GM23248 (cell line): ENCODE measurements around the gene CPED1. TPM values are rescaled to one million over a fixed set of nuclear protein-coding genes. Genes with fewer than 3 reads are reported as not detected.

Source experiments
- DNase-seq: peaks from one replicate; pipeline ENCODE4 v3.0.0-alpha.2; 2015
- H2AFZ ChIP-seq: fragments of 200-600 bp; sonication (generic); 2 replicates; pipeline ENCODE4 v1.6.1; 2016; ENCODE audit warnings: antibody characterized with exemption
- H3F3A ChIP-seq: fragments of 200-600 bp; sonication (generic); 2 replicates; pipeline ENCODE4 v1.6.1; 2016; ENCODE audit warnings: mild to moderate bottlenecking, antibody characterized with exemption, mixed run types; ENCODE audit not compliant: insufficient read depth
- H3K27ac ChIP-seq: fragments of 200-600 bp; sonication (generic); 2 replicates; pipeline ENCODE4 v1.5.1; 2016; ENCODE audit warnings: mild to moderate bottlenecking
- H3K27me3 ChIP-seq: fragments of 200-600 bp; sonication (generic); replicated peaks from 2 replicates; pipeline ENCODE4 v1.6.1; 2016; ENCODE audit warnings: mild to moderate bottlenecking; ENCODE audit not compliant: insufficient read depth
- H3K36me3 ChIP-seq: fragments of 200-600 bp; sonication (generic); 2 replicates; pipeline ENCODE4 v1.6.1; 2016; ENCODE audit warnings: low read depth, mild to moderate bottlenecking
- H3K4me1 ChIP-seq: fragments of 200-600 bp; sonication (generic); 2 replicates; pipeline ENCODE4 v1.6.1; 2016; ENCODE audit warnings: mild to moderate bottlenecking; ENCODE audit not compliant: insufficient read depth
- H3K4me2 ChIP-seq: fragments of 200-600 bp; sonication (generic); one replicate; pipeline ENCODE4 v1.6.1; 2016; ENCODE audit warnings: mild to moderate bottlenecking; ENCODE audit not compliant: unreplicated experiment
- H3K4me3 ChIP-seq: fragments of 200-600 bp; sonication (generic); 2 replicates; pipeline ENCODE4 v1.5.1; 2016; ENCODE audit warnings: mild to moderate bottlenecking
- H3K79me2 ChIP-seq: fragments of 200-600 bp; sonication (generic); 2 replicates; pipeline ENCODE4 v1.6.1; 2016; ENCODE audit warnings: mild to moderate bottlenecking; ENCODE audit not compliant: insufficient read depth
- H3K9ac ChIP-seq: fragments of 200-600 bp; sonication (generic); 2 replicates; pipeline ENCODE4 v1.6.1; 2016; ENCODE audit warnings: mild to moderate bottlenecking
- H3K9me2 ChIP-seq: fragments of 200-600 bp; sonication (generic); 2 replicates; pipeline ENCODE4 v1.6.1; 2016; ENCODE audit warnings: mixed run types, mild to moderate bottlenecking, moderate library complexity; ENCODE audit not compliant: insufficient read depth
- H3K9me3 ChIP-seq: fragments of 200-600 bp; sonication (generic); one replicate; pipeline ENCODE4 v1.6.1; 2017; ENCODE audit warnings: low read depth
- H4K20me1 ChIP-seq: fragments of 200-600 bp; sonication (generic); 2 replicates; pipeline ENCODE4 v1.6.0; 2016; ENCODE audit not compliant: insufficient read depth
- EZH2 ChIP-seq: fragments of 200-600 bp; sonication (generic); IDR thresholded peaks from 2 replicates; pipeline ENCODE4 v1.6.1; 2018; ENCODE audit warnings: antibody characterized with exemption, mild to moderate bottlenecking; ENCODE audit not compliant: insufficient read depth, poor library complexity, severe bottlenecking
- EZH2phosphoT487 ChIP-seq: fragments of 200-600 bp; sonication (generic); IDR thresholded peaks from 2 replicates; pipeline ENCODE4 v1.6.1; 2018; ENCODE audit warnings: antibody characterized with exemption, moderate library complexity, mild to moderate bottlenecking, low read depth; ENCODE audit not compliant: insufficient read depth
- WGBS, 2 experiments: methylation state at CpG; one replicate each; pipeline ENCODE4 v1.1.6; 2015 to 2017; ENCODE audit warnings: low lambda C conversion rate in 2 of 2, low coverage in 1 of 2; ENCODE audit errors: missing lambda C conversion rate in 2 of 2; 5-methylcytosine and 5-hydroxymethylcytosine counted together
- in situ Hi-C: fragments of 300-500 bp; cut with MboI; formaldehyde crosslinking; loops from 2 replicates; pipeline ENCODE4 v1.15.0; 2020
- polyA plus RNA-seq: library from polyadenylated mRNA; unstranded; fragments of >200 nt; fragmentation: Nextera tagmentation; extraction: Ambion mirVana; gene quantifications from 2 replicates; pipeline ENCODE4 v1.2.1, GENCODE V29; 2016
- total RNA-seq: library from RNA; depleted of rRNA; stranded (reverse); fragments of >200 nt; shearing (Covaris generic); gene quantifications from 2 replicates; pipeline ENCODE4 v1.2.3, GENCODE V29; 2014

CPED1 gene
- total and polyA plus RNA-seq, 2 experiments from 2014 or later = 12.4 to 20.2 TPM

GRCh38 chr7:121008816-121009215, 20.3 kb downstream of the CPED1 start:
- Histone ChIP-seq H3K27ac (no peak overlapping the region), H3K27me3 (no peaks in the 10 kb centered on the region), H3K9ac (no peak overlapping the region), H3K4me3 (no peak overlapping the region), H4K20me1 (no peaks in the 10 kb centered on the region), H3K9me3 (no peaks in the 10 kb centered on the region), H3K79me2 (no peaks in the 10 kb centered on the region; the same call in 1 of the 2 replicates), H3K9me2 (no peaks in the 10 kb centered on the region), H3K4me2 (no peak overlapping the region), H3F3A (no peaks in the 10 kb centered on the region), H3K36me3 (no peaks in the 10 kb centered on the region), H2AFZ (no peak overlapping the region), H3K4me1 (no peaks in the 10 kb centered on the region)
- no peak for TF ChIP-seq EZH2
- no peak for TF ChIP-seq EZH2phosphoT487
- no peak for DNase-seq
- in situ Hi-C loops = no loop called here
- WGBS, 2 experiments = 64 to 71% methylated on average over 2 of the region's 2 CpGs

GRCh38 chr7:121011401-121011800, 22.9 kb downstream of the CPED1 start:
- H3K79me2 ChIP-seq = no peaks in the 10 kb centered on the region; the same call in 1 of the 2 replicates
- no peak for TF ChIP-seq EZH2
- no peak for TF ChIP-seq EZH2phosphoT487
- WGBS, 2 experiments = 56 to 83% methylated on average over 1 of the region's 1 CpG

GRCh38 chr7:121012170-121012874, 23.8 kb downstream of the CPED1 start:
- H3K36me3 ChIP-seq = no peaks in the 10 kb centered on the region
- no peak for TF ChIP-seq EZH2phosphoT487
- H3K9ac ChIP-seq = no peak overlapping the region
- H3K27ac ChIP-seq = no peak overlapping the region
- no peaks in the 10 kb centered on the region for H3K27me3 ChIP-seq
- in situ Hi-C loops = no loop called here
- H3K9me2 ChIP-seq = no peaks in the 10 kb centered on the region
- H2AFZ ChIP-seq = no peak overlapping the region
- 0 out of 2 replicates have a peak, but pooled peaks cover 5% of the 10 kb centered on the region for H3F3A ChIP-seq
- no peaks in the 10 kb centered on the region for H3K9me3 ChIP-seq
- H3K4me3 ChIP-seq = no peak overlapping the region
- H3K79me2 ChIP-seq = no peaks in the 10 kb centered on the region; the same call in 1 of the 2 replicates
- WGBS, 2 experiments = 96 to 99% methylated on average over 6 of the region's 6 CpGs
- DNase-seq = no peak
- H3K4me1 ChIP-seq = peaks cover 8% of the 10 kb centered on the region
- no peak overlapping the region for H3K4me2 ChIP-seq
- no peaks in the 10 kb centered on the region for H4K20me1 ChIP-seq

More at GRCh38 chr7:121011401-121011800, 22.9 kb downstream of the CPED1 start:
- Histone ChIP-seq H3K36me3 (no peaks in the 10 kb centered on the region), H4K20me1 (no peaks in the 10 kb centered on the region), H2AFZ (no peak overlapping the region), H3K4me2 (no peak overlapping the region), H3K4me3 (no peak overlapping the region), H3K4me1 (no peaks in the 10 kb centered on the region), H3K27me3 (no peaks in the 10 kb centered on the region), H3F3A (no peaks in the 10 kb centered on the region), H3K27ac (no peak overlapping the region), H3K9me3 (no peaks in the 10 kb centered on the region), H3K9me2 (no peaks in the 10 kb centered on the region), H3K9ac (no peak overlapping the region)
- in situ Hi-C loops = no loop called here
- DNase-seq = no peak

GRCh38 chr7:121012919-121013318, 24.4 kb downstream of the CPED1 start:
- Histone ChIP-seq H4K20me1 (no peaks in the 10 kb centered on the region), H3K4me1 (peaks cover 14% of the 10 kb centered on the region), H3K9ac (no peak overlapping the region), H3K27me3 (no peaks in the 10 kb centered on the region), H3F3A (peaks cover 7% of the 10 kb centered on the region), H3K36me3 (no peaks in the 10 kb centered on the region), H3K9me3 (no peaks in the 10 kb centered on the region), H3K4me3 (no peak overlapping the region), H3K9me2 (no peaks in the 10 kb centered on the region), H3K79me2 (no peaks in the 10 kb centered on the region; the same call in 1 of the 2 replicates), H3K27ac (no peak overlapping the region), H3K4me2 (no peak overlapping the region), H2AFZ (no peak overlapping the region)
- TF ChIP-seq EZH2 (no peak), EZH2phosphoT487 (no peak)
- no peak for DNase-seq
- in situ Hi-C loops = no loop called here
- WGBS, 2 experiments = 98% methylated on average over 2 of the region's 2 CpGs
